ENCODE data around the gene PHF24. TPM values are rescaled to one million over a fixed set of nuclear protein-coding genes. Genes with fewer than 3 reads are reported as not detected.

Gene PHF24
- total and polyA plus RNA-seq, 2 experiments from 2014 or later, result 0.11 to 0.67 TPM

GRCh38 chr9:35029852-35030251, 71.8 kb downstream of the PHF24 start:
- DNase-seq (ENCODE audit: low spot score), result no peak
- no peak for TF ChIP-seq EZH2phosphoT487 (IDR thresholded peaks at IDR 0.05; ENCODE audit: low read depth, severe bottlenecking, unreplicated experiment)
- no peak for TF ChIP-seq EZH2 (IDR thresholded peaks at IDR 0.05; ENCODE audit: borderline replicate concordance)
- TF ChIP-seq, protein P1, sequence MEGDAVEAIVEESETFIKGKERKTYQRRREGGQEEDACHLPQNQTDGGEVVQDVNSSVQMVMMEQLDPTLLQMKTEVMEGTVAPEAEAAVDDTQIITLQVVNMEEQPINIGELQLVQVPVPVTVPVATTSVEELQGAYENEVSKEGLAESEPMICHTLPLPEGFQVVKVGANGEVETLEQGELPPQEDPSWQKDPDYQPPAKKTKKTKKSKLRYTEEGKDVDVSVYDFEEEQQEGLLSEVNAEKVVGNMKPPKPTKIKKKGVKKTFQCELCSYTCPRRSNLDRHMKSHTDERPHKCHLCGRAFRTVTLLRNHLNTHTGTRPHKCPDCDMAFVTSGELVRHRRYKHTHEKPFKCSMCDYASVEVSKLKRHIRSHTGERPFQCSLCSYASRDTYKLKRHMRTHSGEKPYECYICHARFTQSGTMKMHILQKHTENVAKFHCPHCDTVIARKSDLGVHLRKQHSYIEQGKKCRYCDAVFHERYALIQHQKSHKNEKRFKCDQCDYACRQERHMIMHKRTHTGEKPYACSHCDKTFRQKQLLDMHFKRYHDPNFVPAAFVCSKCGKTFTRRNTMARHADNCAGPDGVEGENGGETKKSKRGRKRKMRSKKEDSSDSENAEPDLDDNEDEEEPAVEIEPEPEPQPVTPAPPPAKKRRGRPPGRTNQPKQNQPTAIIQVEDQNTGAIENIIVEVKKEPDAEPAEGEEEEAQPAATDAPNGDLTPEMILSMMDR (IDR thresholded peaks at IDR 0.05; ENCODE audit: poor library complexity), result no peak

More at GRCh38 chr9:35029852-35030251, 71.8 kb downstream of the PHF24 start:
- 85% methylated on average over 2 of the region's 2 CpGs for WGBS (ENCODE audit: low lambda C conversion rate, missing lambda C conversion rate)
- Histone ChIP-seq H3K4me1 (ENCODE audit: insufficient read depth) (peaks cover 8% of the 10 kb centered on the region), H3K36me3 (replicated peaks; ENCODE audit: insufficient read depth, low read depth) (no peaks in the 10 kb centered on the region), H2AFZ (no peak overlapping the region), H3K27ac (no peak overlapping the region), H4K20me1 (ENCODE audit: insufficient read depth, poor library complexity, severe bottlenecking) (no peaks in the 10 kb centered on the region), H3K27me3 (no peaks in the 10 kb centered on the region), H3K4me3 (no peak overlapping the region), H3K79me2 (no peaks in the 10 kb centered on the region), H3K9me2 (replicated peaks; ENCODE audit: insufficient read depth) (no peaks in the 10 kb centered on the region), H3K9me3 (ENCODE audit: low read depth) (no peaks in the 10 kb centered on the region), H3K4me2 (no peak overlapping the region)

Other genes with a start within 250 kb of the PHF24 start
- not detected in 2 replicates for gene CCL21, start 248.1 kb upstream of the PHF24 start, total RNA-seq
- not detected in 2 replicates for gene CCL21, start 248.1 kb upstream of the PHF24 start, polyA plus RNA-seq
- 7.6 and 8.2 TPM in 2 replicates for gene DNAJB5, start 31.5 kb downstream of the PHF24 start, total RNA-seq
- gene DNAJB5, start 31.5 kb downstream of the PHF24 start, polyA plus RNA-seq, result 6.0 and 7.0 TPM in 2 replicates
- gene VCP, start 114.3 kb downstream of the PHF24 start, total RNA-seq, result 234 and 250 TPM in 2 replicates
- gene VCP, start 114.3 kb downstream of the PHF24 start, polyA plus RNA-seq, result 259 and 284 TPM in 2 replicates
- gene FANCG, start 121.7 kb downstream of the PHF24 start, total RNA-seq, result 13.4 and 38.2 TPM in 2 replicates
- 15.3 and 15.8 TPM in 2 replicates for gene FANCG, start 121.7 kb downstream of the PHF24 start, polyA plus RNA-seq
- 22.1 and 22.5 TPM in 2 replicates for gene PIGO, start 138.3 kb downstream of the PHF24 start, total RNA-seq
- gene PIGO, start 138.3 kb downstream of the PHF24 start, polyA plus RNA-seq, result 39.1 and 41.4 TPM in 2 replicates
- gene STOML2, start 144.8 kb downstream of the PHF24 start, total RNA-seq, result 84.0 and 98.0 TPM in 2 replicates
- gene STOML2, start 144.8 kb downstream of the PHF24 start, polyA plus RNA-seq, result 120 TPM in 2 replicates
- gene ATOSB, start 157.6 kb downstream of the PHF24 start, total RNA-seq, result 17.4 and 18.3 TPM in 2 replicates
- gene ATOSB, start 157.6 kb downstream of the PHF24 start, polyA plus RNA-seq, result 16.1 and 18.7 TPM in 2 replicates
- 24.3 and 24.5 TPM in 2 replicates for gene UNC13B, start 203.7 kb downstream of the PHF24 start, total RNA-seq
- gene UNC13B, start 203.7 kb downstream of the PHF24 start, polyA plus RNA-seq, result 7.1 and 10.4 TPM in 2 replicates